Measurements from ENCODE around the gene TTC4.

DNA sequence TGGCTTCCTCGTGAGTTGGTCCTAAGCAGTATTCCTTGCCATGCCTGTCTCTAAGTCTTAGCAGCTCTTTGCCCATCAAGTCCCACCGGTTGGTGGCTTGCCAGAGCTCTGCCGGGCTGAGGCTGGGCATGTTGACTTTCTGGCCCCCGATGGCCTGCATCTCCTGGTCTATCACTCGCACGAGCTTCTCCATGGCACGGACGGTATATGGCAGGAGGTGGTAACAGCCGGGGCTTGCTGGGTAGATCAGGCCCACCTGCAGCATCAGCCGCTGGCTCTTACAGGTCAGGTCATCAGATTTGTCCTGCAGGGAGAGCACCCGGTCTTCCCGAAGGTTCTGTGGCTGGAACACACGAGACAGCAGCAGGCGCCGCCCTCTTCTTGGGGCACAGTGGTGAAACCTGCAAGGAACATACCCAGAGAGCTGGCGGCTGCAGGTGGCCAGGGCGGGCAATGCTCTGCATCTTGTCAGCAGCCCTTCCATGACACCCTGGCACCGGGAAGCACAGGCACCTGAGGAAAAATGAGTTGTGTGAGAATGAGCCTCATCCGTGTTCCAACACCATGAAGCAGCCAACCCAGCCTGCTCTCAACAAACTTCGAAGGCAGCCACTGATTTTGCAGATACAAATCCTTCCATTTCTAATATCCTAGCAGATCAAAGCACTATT, 43.2 kb downstream of the TTC4 start:
- TF ChIP-seq, protein P1, sequence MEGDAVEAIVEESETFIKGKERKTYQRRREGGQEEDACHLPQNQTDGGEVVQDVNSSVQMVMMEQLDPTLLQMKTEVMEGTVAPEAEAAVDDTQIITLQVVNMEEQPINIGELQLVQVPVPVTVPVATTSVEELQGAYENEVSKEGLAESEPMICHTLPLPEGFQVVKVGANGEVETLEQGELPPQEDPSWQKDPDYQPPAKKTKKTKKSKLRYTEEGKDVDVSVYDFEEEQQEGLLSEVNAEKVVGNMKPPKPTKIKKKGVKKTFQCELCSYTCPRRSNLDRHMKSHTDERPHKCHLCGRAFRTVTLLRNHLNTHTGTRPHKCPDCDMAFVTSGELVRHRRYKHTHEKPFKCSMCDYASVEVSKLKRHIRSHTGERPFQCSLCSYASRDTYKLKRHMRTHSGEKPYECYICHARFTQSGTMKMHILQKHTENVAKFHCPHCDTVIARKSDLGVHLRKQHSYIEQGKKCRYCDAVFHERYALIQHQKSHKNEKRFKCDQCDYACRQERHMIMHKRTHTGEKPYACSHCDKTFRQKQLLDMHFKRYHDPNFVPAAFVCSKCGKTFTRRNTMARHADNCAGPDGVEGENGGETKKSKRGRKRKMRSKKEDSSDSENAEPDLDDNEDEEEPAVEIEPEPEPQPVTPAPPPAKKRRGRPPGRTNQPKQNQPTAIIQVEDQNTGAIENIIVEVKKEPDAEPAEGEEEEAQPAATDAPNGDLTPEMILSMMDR (conservative IDR thresholded peaks at IDR 0.05; ENCODE audit: low read length): no peak
- TF ChIP-seq EZH2phosphoT487 (IDR thresholded peaks at IDR 0.05; ENCODE audit: borderline replicate concordance, low read depth, low read length): no peak

All from OCI-LY7 (cell line).